ENCODE data around the gene CCDC60. TPM values are rescaled to one million over a fixed set of nuclear protein-coding genes. Genes with fewer than 3 reads are reported as not detected.

CCDC60 gene
- total RNA-seq, 4 donors from 2014 or later: 0.64 to 10.6 (median 2.1) TPM

DNA sequence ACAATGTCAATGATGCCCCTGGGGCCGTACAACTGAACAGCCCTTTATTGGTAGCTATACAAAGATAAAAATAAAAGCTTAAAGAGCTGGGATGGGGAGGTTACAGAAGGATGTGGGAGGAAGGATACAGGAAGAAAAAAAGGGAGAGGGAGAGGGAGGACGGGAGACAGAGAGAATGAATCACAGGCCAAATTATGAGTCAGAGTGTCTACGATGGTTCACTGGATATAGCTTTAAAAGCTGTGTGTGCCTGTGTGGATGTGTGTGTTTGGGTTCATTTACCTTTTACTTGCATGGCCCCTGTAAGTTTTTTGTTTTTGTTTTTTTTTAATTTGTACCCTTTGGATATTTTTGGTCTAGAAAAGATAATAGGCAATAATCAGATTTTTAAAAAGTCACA, 111.9 kb downstream of the CCDC60 start:
- H3K4me3 ChIP-seq: no peak overlapping the region
- no peaks in the 10 kb centered on the region for H3K9me3 ChIP-seq
- no peaks in the 10 kb centered on the region for H3K36me3 ChIP-seq
- H3K27ac ChIP-seq: no peak overlapping the region
- intact Hi-C loops (cut with DNase I): no loop called here
- WGBS, 2 donors: 19 to 29% methylated on average over 3 of the region's 3 CpGs
- peaks cover 0 to 6% (median 0%) of the 10 kb centered on the region in 4 donors for H3K27me3 ChIP-seq
- no peaks in the 10 kb centered on the region for H3K4me1 ChIP-seq
- no peak for TF ChIP-seq POLR2A (IDR thresholded peaks at IDR 0.05)
- TF ChIP-seq, protein P1, sequence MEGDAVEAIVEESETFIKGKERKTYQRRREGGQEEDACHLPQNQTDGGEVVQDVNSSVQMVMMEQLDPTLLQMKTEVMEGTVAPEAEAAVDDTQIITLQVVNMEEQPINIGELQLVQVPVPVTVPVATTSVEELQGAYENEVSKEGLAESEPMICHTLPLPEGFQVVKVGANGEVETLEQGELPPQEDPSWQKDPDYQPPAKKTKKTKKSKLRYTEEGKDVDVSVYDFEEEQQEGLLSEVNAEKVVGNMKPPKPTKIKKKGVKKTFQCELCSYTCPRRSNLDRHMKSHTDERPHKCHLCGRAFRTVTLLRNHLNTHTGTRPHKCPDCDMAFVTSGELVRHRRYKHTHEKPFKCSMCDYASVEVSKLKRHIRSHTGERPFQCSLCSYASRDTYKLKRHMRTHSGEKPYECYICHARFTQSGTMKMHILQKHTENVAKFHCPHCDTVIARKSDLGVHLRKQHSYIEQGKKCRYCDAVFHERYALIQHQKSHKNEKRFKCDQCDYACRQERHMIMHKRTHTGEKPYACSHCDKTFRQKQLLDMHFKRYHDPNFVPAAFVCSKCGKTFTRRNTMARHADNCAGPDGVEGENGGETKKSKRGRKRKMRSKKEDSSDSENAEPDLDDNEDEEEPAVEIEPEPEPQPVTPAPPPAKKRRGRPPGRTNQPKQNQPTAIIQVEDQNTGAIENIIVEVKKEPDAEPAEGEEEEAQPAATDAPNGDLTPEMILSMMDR (IDR thresholded peaks at IDR 0.05): no peak
- DNase-seq: no peak

DNA sequence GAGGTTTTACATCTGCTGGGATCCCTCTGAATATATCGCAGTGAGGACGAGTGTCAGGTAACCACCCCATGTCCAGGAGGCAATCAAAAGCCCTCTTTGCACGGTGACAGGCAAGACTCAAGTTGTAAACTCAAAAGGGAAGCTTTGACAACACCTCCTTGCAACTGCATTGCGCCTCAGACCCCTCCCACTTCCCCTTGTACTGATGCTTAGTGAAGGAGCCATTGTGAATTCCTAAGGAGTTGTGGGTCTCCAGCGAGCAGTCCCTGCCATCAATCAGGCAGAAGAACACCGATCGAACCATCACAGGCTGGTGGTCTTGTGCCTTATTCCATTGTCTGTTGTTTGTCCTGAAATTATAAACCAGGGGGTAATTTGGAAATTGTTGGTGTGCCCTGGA, 112.6 kb downstream of the CCDC60 start:
- no peak overlapping the region for H3K27ac ChIP-seq
- 53 to 55% methylated on average over 7 of the region's 7 CpGs for WGBS, 2 donors
- intact Hi-C loops (cut with DNase I): no loop called here

DNA sequence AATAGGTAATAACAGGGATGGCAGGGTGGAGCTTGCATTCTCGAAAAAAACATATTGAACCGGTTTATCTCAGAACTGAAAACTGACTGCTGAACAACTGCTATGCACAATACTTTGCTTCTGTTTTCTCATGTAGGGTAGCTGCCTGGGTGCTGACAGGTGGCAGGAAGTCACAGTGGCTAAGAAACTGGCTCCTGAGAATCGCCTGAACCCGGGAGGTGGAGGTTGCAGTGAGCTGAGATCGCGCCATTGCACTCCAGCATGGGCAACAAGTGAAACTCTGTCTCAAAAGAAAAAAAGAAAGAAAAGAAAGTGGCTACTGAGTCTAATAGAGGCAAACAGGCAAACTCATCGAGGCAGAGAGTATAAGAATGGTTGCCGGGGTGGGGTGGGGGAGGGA, 113.1 kb downstream of the CCDC60 start:
- H3K27me3 ChIP-seq: peaks cover 0 to 6% (median 0%) of the 10 kb centered on the region in 4 donors
- no peaks in the 10 kb centered on the region for H3K9me3 ChIP-seq
- no peak overlapping the region for H3K4me3 ChIP-seq
- no peak overlapping the region for H3K27ac ChIP-seq
- WGBS, 2 donors: 59 to 69% methylated on average over 8 of the region's 8 CpGs
- TF ChIP-seq, protein P1 (IDR thresholded peaks at IDR 0.05): no peak
- no peak for TF ChIP-seq POLR2A (IDR thresholded peaks at IDR 0.05)
- no peaks in the 10 kb centered on the region for H3K36me3 ChIP-seq
- no peaks in the 10 kb centered on the region for H3K4me1 ChIP-seq
- intact Hi-C loops (cut with DNase I): no loop called here
- DNase-seq: no peak

More for the DNA sequence above, 112.6 kb downstream of the CCDC60 start:
- no peak for DNase-seq
- Histone ChIP-seq H3K4me1 (no peaks in the 10 kb centered on the region), H3K4me3 (no peak overlapping the region), H3K27me3 (peaks cover 0 to 6% (median 0%) of the 10 kb centered on the region in 4 donors), H3K9me3 (no peaks in the 10 kb centered on the region), H3K36me3 (no peaks in the 10 kb centered on the region)
- TF ChIP-seq, protein P1 (IDR thresholded peaks at IDR 0.05): no peak
- no peak for TF ChIP-seq POLR2A (IDR thresholded peaks at IDR 0.05)

DNA sequence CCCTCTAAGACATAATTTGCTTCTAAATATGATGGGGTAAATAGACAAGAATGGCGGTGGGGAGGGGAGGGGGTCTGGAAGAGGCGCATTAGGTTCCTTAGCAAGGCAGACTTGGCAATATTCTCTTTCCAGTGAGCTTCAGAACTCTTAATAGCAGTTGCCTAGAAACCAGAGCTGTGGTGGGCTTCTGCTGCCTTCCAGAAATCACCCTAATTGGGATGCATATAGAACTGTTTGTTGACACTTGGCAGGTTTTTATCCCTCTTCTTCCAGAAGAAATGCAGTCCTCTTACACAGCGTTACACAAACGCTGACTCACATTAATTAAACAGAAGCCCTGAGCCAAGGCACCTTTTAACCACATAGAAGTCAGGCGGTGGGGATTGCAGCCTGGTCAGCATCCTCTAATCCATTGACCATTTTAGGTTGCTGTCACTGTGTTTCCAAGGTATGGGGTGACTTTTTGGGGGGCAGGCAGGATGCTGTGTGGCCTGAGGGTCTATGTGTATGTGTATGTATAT, 114.1 kb downstream of the CCDC60 start:
- DNase-seq: no peak
- 28 to 47% methylated on average over 5 of the region's 5 CpGs for WGBS, 2 donors
- no peak overlapping the region for H3K4me3 ChIP-seq
- no peaks in the 10 kb centered on the region for H3K36me3 ChIP-seq
- peaks cover 0 to 3% (median 0%) of the 10 kb centered on the region in 4 donors for H3K27me3 ChIP-seq
- TF ChIP-seq, protein P1 (IDR thresholded peaks at IDR 0.05): no peak
- TF ChIP-seq POLR2A (IDR thresholded peaks at IDR 0.05): no peak
- no peaks in the 10 kb centered on the region for H3K9me3 ChIP-seq
- H3K4me1 ChIP-seq: no peaks in the 10 kb centered on the region
- intact Hi-C loops (cut with DNase I): no loop called here
- no peak overlapping the region for H3K27ac ChIP-seq

DNA sequence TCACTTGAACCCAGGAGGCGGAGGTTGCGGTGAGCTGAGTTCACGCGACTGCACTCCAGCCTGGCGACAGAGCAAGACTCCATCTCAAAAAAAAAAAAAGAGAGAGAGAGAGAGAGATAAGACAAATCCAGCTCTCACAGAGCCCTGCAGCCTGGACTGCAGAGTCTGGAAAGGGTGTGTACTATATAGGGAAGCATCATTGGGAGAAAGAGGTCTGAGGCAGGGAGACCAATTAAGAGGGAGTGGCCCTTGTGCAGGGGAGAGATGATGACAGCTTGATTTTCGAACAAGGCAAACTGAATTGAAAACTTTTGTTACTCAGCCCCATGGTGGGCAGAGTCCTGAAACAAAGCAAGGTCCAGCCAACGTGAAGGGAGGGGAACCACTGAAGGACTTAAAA, 116.2 kb downstream of the CCDC60 start:
- intact Hi-C loops (cut with DNase I): no loop called here
- WGBS, 2 donors: 79 to 86% methylated on average over 7 of the region's 7 CpGs
- no peaks in the 10 kb centered on the region for H3K27me3 ChIP-seq

More for the DNA sequence above, 116.2 kb downstream of the CCDC60 start:
- Histone ChIP-seq H3K36me3 (no peaks in the 10 kb centered on the region), H3K4me1 (no peaks in the 10 kb centered on the region), H3K9me3 (no peaks in the 10 kb centered on the region), H3K27ac (no peak overlapping the region), H3K4me3 (no peak overlapping the region)
- no peak for DNase-seq
- no peak for TF ChIP-seq POLR2A (IDR thresholded peaks at IDR 0.05)
- TF ChIP-seq, protein P1 (IDR thresholded peaks at IDR 0.05): no peak
